Left colon (tissue), 2 donors: ENCODE results near the gene MTG2. TPM values are rescaled to one million over a fixed set of nuclear protein-coding genes. Genes with fewer than 3 reads are reported as not detected.
A peak's percentile ranks its signal among the peaks of the same experiment; 100 is the strongest.

Experiments used
- ATAC-seq: fragments of 200-7000 bp; cut with Tn5 transposase; one replicate; pipeline ENCODE4 v1.9.1; 2020; ENCODE audit warnings: mild to moderate bottlenecking, moderate library complexity
- DNase-seq, 2 donors: peaks; one replicate each; pipeline ENCODE4 v3.0.0-alpha.2; 2020
- intact Hi-C, 2 donors: fragments of 100-400 bp; cut with DNase I in 1 of 2; cut with micrococcal nuclease in 1 of 2; formaldehyde crosslinking; loops; one replicate each; pipeline versions ENCODE4 v1.11.2 to v1.14.0; 2022; cut with DNase I, micrococcal nuclease
- total RNA-seq, 2 donors: library from RNA; stranded (reverse); fragmentation: NEBNext Ultra II Directional; extraction: Animal tissue kit (Norgen Biotek cat#: 25700); gene quantifications; one replicate each; pipeline ENCODE4 v1.2.1, GENCODE V29; 2021
- donor health status: DM: no; HTN: no; CAD: no.
- donor health status: DM: yes; HTN: yes; CAD: no.

Gene MTG2
- total RNA-seq, 2 donors from 2014 or later, result 26.3 to 34.3 TPM

DNA sequence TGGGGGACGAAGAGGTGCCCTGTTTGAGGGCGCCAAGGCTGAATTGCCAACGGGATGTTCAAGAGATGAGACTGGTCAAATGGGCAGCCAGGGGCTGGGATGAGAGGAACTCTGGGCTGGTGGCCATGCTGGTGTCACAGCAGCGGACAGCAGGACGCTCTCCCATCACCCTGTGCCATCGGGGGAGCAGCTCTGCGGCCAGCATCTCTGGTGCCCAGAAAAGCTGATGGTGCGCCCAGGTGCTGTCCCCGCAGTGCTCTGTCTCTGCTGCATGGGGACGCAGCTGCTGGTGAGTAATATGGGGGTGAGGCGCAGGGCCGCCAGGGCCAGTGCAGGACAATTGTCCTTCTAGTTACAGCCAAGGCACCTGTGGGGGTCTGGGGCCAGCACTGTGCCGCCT, 42.2 kb downstream of the MTG2 start:
- ATAC-seq (no peak), DNase-seq (no peak)
- intact Hi-C loops, result no loop called here

DNA sequence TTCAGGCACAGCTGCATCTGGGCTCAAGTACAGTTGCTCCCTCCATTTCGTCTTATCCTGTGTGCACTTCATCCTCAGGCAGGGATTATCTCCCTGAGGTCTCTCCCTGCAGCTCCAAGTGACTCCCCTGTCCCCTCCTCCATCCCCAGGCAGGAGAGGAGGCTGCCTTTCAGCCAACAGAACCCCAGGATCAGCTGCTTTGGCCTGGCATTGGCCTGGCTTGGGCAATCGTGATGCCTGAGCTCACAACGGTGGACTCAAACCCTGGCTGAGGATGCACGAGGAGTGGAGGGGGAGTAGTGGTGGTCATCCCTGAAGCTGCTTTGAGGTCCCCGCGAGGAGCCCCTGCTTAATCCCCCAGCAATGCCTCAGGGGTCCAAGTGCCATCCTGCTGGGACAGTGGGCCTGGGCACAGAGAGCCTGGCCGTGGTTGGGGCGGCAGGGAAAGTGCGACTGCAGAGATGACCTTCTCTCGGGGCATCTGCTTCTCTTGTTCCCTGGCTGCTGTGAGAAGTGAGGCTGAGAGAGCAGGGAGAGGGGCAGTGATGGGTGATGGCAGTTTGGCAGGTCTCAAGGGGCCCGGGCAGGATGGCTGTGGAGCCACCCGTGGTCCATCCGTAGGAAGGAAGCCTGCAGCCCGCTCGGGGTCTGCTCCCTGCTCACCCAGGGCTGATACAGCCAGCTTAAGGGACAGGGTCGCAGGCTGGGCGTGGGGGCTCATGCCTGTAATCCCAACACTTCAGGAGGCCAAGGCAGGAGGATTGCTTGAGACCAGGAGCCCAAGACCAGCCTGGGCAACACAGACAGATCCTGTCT, 43.2 kb downstream of the MTG2 start:
- intact Hi-C loops, result no loop called here
- DNase-seq, result no peak
- ATAC-seq, result no peak

DNA sequence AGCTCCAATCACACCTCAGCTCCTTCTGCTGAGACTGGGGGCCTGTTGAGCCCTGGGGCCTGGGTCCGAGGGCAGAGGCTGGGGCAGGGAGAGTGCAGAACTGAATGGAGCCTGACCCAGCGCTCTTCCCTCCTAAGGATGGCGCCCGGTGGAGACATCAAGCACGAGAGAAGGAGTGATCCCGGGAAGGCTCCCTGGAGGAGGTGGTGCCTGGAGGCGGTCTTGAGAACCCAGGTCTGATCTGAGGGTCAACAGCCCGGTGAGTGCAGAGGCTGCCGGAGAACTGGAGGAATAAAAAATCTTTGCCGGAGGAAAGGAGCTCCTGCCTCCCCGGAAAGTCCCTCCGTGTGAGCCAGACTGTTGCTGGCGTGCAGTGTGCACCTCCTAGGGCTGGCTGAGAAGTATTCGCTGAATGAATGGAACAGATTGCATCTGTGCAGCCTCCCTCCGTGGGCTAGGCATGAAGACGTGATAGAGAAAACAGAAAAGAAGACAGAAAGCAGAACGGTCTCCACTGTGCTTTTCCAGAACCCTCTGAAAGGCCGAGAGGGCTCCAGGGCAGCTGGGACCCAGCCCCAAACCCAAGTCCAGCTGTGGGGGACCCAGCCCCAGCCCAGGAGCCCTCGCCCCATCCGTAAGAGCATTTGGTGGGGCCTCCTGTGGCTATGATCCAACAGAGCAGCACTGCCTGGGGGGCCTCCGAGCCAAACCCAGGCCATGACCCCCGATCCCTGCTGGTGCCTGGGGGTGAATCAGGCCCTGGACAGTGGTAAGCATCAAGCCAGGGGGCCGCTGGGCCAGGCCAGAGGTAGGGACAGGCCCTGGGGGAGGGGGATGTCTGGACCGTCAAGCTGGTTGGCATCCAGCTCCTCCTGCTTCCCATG, 44.1 kb downstream of the MTG2 start:
- intact Hi-C loops, result no loop called here
- ATAC-seq (no peak), DNase-seq (no peak)

DNA sequence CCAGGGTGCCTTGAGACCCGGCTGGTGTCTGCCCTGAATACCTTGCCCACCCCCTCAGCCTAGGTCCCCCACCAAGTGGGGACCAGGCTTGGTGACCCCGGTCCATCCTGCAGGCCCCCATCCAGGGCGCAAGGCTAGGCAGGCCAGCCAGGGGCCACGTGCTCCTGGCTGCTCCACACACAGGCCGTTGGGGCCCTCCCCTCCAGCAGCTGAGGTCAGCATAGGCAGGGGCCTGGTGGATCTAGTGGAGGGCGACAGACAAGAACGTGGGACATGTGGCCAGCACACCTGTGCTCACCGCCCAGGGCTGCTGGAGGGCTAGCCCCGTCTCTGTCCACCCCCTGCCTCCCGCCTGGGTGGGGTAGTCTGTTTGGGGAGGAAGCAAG, 44.8 kb downstream of the MTG2 start:
- intact Hi-C loops, result no loop called here
- ATAC-seq, result no peak
- DNase-seq, result no peak

DNA sequence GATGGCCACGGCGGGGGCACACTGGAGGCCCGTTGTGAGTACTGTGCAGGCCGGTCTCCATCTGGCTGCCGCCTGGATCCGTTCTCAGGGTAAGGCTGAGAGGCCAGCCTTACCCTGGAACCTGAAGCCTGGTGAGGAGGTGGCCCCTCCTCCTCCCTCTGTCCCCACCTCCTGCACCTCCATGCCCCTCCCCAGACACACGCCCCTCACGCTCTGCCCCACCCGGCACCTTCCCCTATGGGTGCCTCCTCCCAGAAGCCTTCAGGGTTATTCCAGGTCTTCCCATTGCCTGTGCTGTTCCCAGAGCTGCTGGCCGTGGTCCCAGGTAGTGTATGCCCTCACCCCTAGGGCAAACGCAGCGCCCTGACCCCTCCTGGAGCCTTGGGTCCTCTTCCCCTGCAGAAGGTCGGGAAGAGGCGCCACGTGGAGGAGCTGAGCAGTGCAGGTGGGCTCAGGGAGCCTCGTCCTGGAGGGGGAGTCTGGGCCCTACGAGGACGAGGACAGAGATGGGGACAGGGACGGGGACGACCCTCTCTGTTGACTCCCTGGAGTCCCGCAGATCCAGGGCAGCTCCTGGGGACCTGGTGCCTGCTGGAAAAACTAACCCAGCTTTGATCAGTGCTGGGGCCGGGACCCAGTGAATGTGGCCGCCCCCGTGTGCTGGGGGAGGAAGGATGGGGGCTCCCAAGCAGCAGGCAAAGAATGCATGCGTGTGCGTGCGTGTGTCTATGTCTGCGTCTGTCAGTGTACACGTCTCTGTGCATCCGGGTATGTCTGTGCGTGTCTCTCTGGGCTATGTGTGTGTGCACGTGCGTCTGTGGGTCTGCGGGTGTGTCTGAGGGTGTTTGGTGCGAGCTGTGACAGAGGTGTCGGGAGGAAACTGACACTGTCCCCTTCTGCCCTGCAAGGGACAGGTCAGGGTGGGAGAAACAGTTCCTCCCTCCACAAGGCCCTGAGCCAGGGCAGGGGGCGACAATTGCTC, 45.4 kb downstream of the MTG2 start:
- intact Hi-C loops, result no loop called here
- ATAC-seq, result peak; percentile 89
- peak in 1 of 2 donors; percentile 25 for DNase-seq

DNA sequence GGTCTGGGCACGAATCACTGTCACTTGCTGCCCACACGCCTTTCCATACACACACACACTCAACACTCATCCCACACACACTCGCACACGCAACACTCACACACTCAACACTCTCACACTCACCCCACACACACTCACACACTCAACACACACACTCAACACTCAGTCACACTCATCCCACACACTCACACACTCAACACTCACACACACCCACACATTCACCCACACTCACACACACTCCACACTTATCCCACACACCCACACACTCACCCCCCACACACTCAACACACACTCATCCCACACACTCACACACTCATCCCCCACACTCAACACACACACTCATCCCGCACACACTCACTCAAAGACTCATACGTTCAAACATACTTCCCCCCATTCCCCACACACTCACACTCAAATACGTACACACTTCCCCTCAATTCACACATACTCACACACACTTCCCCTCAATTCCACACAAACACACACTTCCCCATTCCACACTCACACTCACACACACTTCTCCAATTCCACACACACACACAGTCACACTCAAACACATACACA, 46.2 kb downstream of the MTG2 start:
- intact Hi-C loops, result no loop called here
- no peak for ATAC-seq
- no peak for DNase-seq

DNA sequence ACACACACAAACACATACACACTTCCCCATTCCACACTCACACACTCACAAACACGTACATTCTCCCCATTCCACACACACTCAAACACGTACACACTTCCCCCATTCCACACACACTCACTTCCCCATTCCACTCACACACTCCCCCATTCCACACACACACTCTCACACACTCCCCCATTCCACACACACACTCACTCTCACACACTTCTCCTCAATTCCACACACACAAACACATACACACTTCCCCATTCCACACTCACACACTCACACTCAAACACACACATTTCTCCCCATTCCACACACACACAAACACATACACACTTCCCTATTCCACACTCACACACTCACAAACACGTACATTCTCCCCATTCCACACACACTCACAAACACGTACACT, 46.8 kb downstream of the MTG2 start:
- ATAC-seq, result no peak
- no peak for DNase-seq
- intact Hi-C loops, result no loop called here

DNA sequence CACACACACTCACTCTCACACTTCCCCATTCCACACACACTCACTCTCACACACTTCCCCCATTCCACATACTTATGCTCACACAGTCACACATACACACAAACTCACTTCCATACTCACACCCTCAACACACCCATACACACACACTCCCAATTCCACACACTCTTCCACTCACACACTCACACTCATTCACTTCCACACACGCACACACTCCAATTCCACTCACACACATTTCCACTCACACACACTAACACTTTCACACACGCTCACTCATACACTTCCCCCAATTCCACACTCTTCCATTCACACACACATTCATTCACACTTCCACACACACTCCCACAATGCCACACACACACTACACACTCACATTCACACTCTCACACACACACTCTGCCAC, 47.4 kb downstream of the MTG2 start:
- ATAC-seq, result no peak
- no peak for DNase-seq
- intact Hi-C loops, result no loop called here

DNA sequence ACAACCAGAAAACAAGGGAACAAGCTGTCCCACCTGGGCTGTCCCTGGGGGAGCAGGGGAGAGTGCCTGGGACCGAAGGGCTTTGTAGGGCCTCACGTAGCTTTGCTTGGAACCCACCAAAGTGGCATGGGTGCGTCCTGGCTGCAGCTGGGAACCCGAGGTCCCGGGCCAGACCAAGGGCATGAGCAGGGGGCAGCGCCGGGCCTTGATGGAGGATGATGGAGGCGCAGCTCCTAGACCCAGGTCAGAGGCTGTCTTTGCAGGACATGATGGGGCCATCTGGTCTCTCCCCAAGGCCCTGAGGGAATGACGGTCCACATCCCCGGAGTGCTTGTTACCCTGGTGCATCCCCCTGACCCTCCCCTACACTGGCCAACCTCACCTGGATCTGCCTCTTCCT, 47.9 kb downstream of the MTG2 start:
- no peak for ATAC-seq
- intact Hi-C loops, result no loop called here
- no peak for DNase-seq

DNA sequence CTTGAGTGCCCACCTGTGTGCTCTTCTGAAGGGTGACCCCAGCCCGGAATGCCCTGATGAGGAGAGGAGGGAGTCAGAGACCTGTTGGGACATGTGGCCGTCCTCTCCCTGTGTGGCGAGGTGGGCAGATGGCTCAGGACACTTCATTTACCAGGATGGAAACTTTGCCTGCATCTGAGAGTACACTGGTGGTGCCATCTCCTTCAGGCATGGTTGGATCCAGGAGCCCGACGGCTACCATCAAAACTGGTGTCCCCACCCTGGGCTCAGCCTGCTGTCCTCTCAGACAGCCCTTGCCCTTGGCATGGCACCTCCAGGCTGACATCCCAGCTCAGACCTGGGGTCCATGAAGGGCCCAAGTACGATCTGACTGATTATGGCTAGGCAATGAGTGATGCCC, 48.5 kb downstream of the MTG2 start:
- no peak for ATAC-seq
- DNase-seq, result no peak
- intact Hi-C loops, result no loop called here

DNA sequence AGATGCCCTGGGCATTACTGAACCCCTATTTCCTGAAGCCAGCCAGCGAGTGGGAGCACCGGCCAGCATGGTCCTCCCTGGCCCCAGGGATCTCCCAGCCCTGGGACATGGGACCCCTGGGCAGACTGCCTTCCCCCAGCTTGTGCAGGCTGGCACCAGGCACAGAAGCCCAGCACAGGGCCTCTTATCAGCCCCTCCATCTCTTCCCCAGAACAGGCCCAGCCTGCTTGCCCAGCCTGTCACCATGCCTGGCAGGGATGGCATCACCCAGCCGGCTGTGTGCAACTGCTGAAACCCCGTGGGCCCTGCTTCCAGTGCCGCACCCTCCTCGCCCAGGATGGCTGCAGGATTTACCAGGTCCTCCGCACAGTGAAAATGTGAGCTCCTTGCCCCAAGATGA, 49.4 kb downstream of the MTG2 start:
- DNase-seq, result no peak
- intact Hi-C loops, result no loop called here
- ATAC-seq, result no peak

DNA sequence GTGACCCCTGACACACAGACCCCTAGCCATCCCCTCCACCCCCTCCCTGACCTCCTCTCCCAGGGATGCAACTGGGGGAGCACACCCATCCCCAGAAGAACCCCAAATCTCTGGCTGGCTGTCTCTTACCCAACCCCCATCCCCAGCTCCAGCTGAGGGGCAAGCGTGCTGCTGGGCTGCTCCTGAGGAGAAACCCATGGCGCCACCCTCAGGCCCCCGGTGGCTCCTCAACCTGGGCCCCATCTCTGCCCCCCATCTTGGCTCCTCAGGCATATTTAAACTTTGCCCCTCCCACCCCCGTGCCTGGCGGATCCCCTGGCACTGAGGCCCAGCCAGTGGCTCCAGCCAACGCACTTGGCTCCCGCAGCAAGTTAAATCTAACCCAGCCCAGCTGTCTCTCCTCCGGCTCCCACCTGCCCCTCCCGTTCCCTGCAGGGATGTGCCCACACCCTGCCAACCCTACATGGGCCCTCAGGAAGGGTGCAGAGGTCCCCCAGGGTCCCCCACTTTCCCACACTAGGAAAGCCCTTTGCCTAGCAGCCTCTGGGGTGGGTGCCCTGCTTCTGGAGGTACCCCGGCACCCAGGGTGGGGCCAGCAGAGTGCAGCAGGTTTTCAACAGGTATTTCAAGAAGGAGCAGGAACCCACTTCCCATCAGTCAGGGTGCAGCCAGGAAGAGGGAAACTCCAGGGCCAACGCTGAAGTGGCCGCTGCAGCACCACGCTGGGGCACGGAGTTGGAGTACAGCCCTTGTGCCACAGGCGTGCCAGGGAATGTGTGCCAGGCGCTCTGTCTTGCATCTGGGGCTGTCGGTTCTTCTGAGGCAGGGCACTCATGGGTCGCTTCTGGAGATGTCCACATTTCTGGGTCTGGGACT, 50.2 kb downstream of the MTG2 start:
- ATAC-seq (no peak), DNase-seq (no peak)
- intact Hi-C loops, result no loop called here

DNA sequence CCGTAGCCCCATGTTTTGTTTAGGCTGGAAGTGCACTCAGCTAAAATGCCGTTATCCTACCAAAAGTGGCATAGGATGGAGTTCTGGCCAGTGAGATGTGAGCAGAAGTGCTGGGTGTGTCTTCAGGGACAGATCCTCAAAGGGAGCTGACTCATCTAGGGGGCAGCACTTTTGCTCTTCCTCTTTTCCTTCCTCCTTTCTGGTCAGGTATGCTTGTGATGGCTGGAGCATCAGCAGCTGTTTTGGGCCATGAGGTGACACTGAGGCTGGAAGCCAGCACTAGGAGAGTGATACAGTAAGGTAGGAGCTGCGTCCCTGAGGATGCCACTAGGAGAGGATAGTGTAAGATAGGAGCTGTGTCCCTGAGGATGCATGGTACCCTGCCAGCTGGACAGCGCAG, 50.9 kb downstream of the MTG2 start:
- no peak for DNase-seq
- intact Hi-C loops, result no loop called here
- no peak for ATAC-seq

DNA sequence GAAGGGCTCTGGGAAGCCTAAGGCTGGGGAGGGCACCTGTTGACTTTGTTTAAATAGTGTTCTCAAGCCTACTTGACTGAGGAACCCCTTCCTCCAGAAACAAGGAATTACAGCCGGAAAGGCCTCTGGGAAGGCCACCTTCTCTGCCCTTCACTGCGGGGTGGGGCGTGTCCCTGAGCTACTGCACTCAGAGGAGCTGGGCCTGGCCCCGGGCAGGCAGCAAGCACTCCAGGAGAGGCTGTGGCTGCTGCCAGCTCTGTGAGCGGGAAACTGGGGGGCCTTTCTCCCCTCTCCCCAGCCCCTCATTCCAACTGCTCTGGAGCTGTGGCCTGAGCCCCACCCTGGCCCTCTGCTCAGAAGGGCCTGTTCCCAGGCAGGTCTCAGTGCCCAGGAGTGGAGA, 51.5 kb downstream of the MTG2 start:
- ATAC-seq (no peak), DNase-seq (peak in 1 of 2 donors; percentile 59)
- intact Hi-C loops, result no loop called here

DNA sequence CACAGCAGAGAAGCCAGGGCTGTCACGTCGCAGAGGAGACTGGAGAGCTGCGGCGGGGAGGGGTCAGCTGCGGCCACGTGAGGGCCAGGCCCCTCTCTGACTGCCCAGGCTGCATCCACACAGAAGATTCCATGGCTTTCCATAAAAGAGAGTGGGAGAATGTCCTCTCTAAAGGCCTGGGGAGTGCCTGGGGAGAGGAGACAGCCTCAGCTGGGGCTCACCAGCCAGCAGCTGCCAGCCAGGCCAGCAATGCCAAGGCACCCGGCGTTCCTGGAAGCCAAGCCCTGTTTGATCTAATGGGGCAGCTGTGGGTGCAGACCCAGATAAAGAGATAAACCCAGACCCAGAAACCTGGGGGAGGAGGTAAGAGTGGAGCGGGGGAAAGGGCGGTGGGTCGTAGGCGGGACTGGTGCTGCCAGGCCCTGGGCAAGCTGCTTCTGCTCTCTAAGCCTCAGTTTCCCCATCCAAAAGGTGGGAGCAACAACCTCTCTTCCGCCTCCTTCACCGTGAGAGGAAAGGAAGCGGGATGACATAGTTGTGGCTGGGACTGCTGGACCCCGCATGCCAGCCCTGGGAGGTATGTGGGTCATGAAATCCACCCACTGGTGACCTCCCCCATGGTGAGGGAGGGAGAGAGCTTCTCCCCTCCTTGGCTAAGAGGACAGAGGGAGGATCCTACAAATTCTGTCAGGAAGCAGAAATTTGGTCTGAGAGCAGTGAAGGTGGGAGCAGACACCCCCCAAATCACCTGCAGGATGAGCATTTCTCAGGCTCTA, 52.4 kb downstream of the MTG2 start:
- DNase-seq (no peak), ATAC-seq (no peak)
- intact Hi-C loops, result no loop called here

DNA sequence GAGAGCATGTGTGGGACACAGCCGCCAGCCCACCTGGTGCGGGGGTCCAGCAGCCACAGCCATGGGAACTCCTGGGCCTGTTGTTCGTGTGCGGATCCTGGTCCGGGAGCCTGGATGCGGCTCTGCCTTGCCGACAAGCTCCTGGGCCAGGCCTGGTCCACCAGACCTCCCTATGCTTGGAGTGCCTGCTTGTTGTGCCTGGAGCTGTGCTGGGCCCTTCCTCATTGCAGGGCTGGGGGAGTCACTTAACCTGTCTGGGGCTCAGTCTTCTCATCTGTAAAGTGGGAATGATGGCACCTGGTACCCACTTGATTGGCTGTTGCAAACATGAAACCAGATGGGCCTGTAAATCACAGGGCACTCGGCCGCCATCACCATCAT, 52.9 kb downstream of the MTG2 start:
- ATAC-seq, result no peak
- intact Hi-C loops, result no loop called here

DNA sequence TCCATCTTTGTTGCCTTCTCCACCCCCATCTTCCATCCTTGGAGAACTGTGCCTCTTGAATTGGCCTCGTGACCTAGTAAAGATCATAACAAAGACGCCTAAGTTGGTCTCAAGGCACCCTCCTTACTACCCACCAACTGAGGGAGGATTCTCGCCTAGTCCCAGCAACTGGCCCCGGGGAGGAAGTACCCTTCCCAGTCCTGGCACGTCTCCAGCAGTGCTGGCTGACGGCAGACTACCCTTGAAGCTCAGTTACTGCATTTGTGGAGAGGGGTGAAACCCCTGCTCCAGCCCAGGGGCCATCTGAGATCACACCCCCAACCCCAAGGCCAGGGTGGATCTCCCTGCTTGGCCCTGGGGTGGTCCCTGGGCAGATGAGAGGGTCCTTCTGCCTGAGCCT, 53.4 kb downstream of the MTG2 start:
- intact Hi-C loops, result no loop called here
- no peak for DNase-seq

More for the DNA sequence above, 52.9 kb downstream of the MTG2 start:
- DNase-seq, result no peak

More for the DNA sequence above, 53.4 kb downstream of the MTG2 start:
- no peak for ATAC-seq
